ENCODE measurements around the gene TMC1.

Gene TMC1

GRCh38 chr9:72627956-72628540 is 106.6 kb downstream of the TMC1 start:
- no peak overlapping the region for H3K9ac ChIP-seq (ENCODE audit: low read depth in 1 of 2, low read length in 2 of 2)
- H3K27me3 ChIP-seq (ENCODE audit: control insufficient read depth in 1 of 2, insufficient read depth in 2 of 2, low read length in 2 of 2): no peaks in the 10 kb centered on the region
- H3K4me3 ChIP-seq (ENCODE audit: low read depth in 1 of 2, low read length in 2 of 2): no peak overlapping the region
- H3K4me1 ChIP-seq (ENCODE audit: control insufficient read depth in 1 of 2, insufficient read depth in 2 of 2, low read length in 2 of 2): no peaks in the 10 kb centered on the region
- no peak overlapping the region for H3K27ac ChIP-seq (ENCODE audit: low read depth, low read length)
- no peaks in the 10 kb centered on the region for H3K9me3 ChIP-seq (ENCODE audit: control insufficient read depth in 1 of 2, low read length in 2 of 2)
- H3K36me3 ChIP-seq (ENCODE audit: control insufficient read depth in 1 of 2, insufficient read depth in 2 of 2, low read length in 2 of 2): no peaks in the 10 kb centered on the region

- H3K36me3 ChIP-seq (ENCODE audit: control insufficient read depth in 1 of 2, insufficient read depth in 2 of 2, low read length in 2 of 2): no peaks in the 10 kb centered on the region
- H3K9me3 ChIP-seq (ENCODE audit: control insufficient read depth in 1 of 2, low read length in 2 of 2): no peaks in the 10 kb centered on the region
- H3K4me1 ChIP-seq (ENCODE audit: control insufficient read depth in 1 of 2, insufficient read depth in 2 of 2, low read length in 2 of 2): no peaks in the 10 kb centered on the region
- no peak overlapping the region for H3K9ac ChIP-seq (ENCODE audit: low read depth in 1 of 2, low read length in 2 of 2)
- no peak overlapping the region for H3K27ac ChIP-seq (ENCODE audit: low read depth, low read length)
- no peak overlapping the region for H3K4me3 ChIP-seq (ENCODE audit: low read depth in 1 of 2, low read length in 2 of 2)
- H3K27me3 ChIP-seq (ENCODE audit: control insufficient read depth in 1 of 2, insufficient read depth in 2 of 2, low read length in 2 of 2): no peaks in the 10 kb centered on the region
Observed at GRCh38 chr9:72633966-72634365, 112.6 kb downstream of the TMC1 start.

GRCh38 chr9:72635197-72635596 is 113.8 kb downstream of the TMC1 start:
- H3K9ac ChIP-seq (ENCODE audit: low read depth in 1 of 2, low read length in 2 of 2): no peak overlapping the region
- H3K4me3 ChIP-seq (ENCODE audit: low read depth in 1 of 2, low read length in 2 of 2): no peak overlapping the region
- H3K36me3 ChIP-seq (ENCODE audit: control insufficient read depth in 1 of 2, insufficient read depth in 2 of 2, low read length in 2 of 2): no peaks in the 10 kb centered on the region
- no peaks in the 10 kb centered on the region for H3K4me1 ChIP-seq (ENCODE audit: control insufficient read depth in 1 of 2, insufficient read depth in 2 of 2, low read length in 2 of 2)
- H3K27ac ChIP-seq (ENCODE audit: low read depth, low read length): no peak overlapping the region
- no peaks in the 10 kb centered on the region for H3K9me3 ChIP-seq (ENCODE audit: control insufficient read depth in 1 of 2, low read length in 2 of 2)
- no peaks in the 10 kb centered on the region for H3K27me3 ChIP-seq (ENCODE audit: control insufficient read depth in 1 of 2, insufficient read depth in 2 of 2, low read length in 2 of 2)

GRCh38 chr9:72636621-72637020 is 115.2 kb downstream of the TMC1 start:
- H3K4me3 ChIP-seq (ENCODE audit: low read depth in 1 of 2, low read length in 2 of 2): no peak overlapping the region
- no peaks in the 10 kb centered on the region for H3K9me3 ChIP-seq (ENCODE audit: control insufficient read depth in 1 of 2, low read length in 2 of 2)

GRCh38 chr9:72643651-72644050 is 122.2 kb downstream of the TMC1 start:
- H3K36me3 ChIP-seq (ENCODE audit: control insufficient read depth in 1 of 2, insufficient read depth in 2 of 2, low read length in 2 of 2): no peaks in the 10 kb centered on the region
- H3K27ac ChIP-seq (ENCODE audit: low read depth, low read length): no peak overlapping the region
- H3K4me3 ChIP-seq (ENCODE audit: low read depth in 1 of 2, low read length in 2 of 2): no peak overlapping the region
- H3K9me3 ChIP-seq (ENCODE audit: control insufficient read depth in 1 of 2, low read length in 2 of 2): no peaks in the 10 kb centered on the region
- H3K9ac ChIP-seq (ENCODE audit: low read depth in 1 of 2, low read length in 2 of 2): no peak overlapping the region
- H3K4me1 ChIP-seq (ENCODE audit: control insufficient read depth in 1 of 2, insufficient read depth in 2 of 2, low read length in 2 of 2): no peaks in the 10 kb centered on the region
- no peaks in the 10 kb centered on the region for H3K27me3 ChIP-seq (ENCODE audit: control insufficient read depth in 1 of 2, insufficient read depth in 2 of 2, low read length in 2 of 2)

More at GRCh38 chr9:72636621-72637020, 115.2 kb downstream of the TMC1 start:
- Histone ChIP-seq H3K27me3 (ENCODE audit: control insufficient read depth in 1 of 2, insufficient read depth in 2 of 2, low read length in 2 of 2) (no peaks in the 10 kb centered on the region), H3K36me3 (ENCODE audit: control insufficient read depth in 1 of 2, insufficient read depth in 2 of 2, low read length in 2 of 2) (no peaks in the 10 kb centered on the region), H3K9ac (ENCODE audit: low read depth in 1 of 2, low read length in 2 of 2) (no peak overlapping the region), H3K4me1 (ENCODE audit: control insufficient read depth in 1 of 2, insufficient read depth in 2 of 2, low read length in 2 of 2) (no peaks in the 10 kb centered on the region), H3K27ac (ENCODE audit: low read depth, low read length) (no peak overlapping the region)

GRCh38 chr9:72646061-72646460 is 124.7 kb downstream of the TMC1 start:
- Histone ChIP-seq H3K27ac (ENCODE audit: low read depth, low read length) (no peak overlapping the region), H3K36me3 (ENCODE audit: control insufficient read depth in 1 of 2, insufficient read depth in 2 of 2, low read length in 2 of 2) (no peaks in the 10 kb centered on the region), H3K9me3 (ENCODE audit: control insufficient read depth in 1 of 2, low read length in 2 of 2) (no peaks in the 10 kb centered on the region), H3K4me3 (ENCODE audit: low read depth in 1 of 2, low read length in 2 of 2) (no peak overlapping the region), H3K27me3 (ENCODE audit: control insufficient read depth in 1 of 2, insufficient read depth in 2 of 2, low read length in 2 of 2) (no peaks in the 10 kb centered on the region), H3K9ac (ENCODE audit: low read depth in 1 of 2, low read length in 2 of 2) (no peak overlapping the region), H3K4me1 (ENCODE audit: control insufficient read depth in 1 of 2, insufficient read depth in 2 of 2, low read length in 2 of 2) (no peaks in the 10 kb centered on the region)

- H3K9me3 ChIP-seq (ENCODE audit: control insufficient read depth in 1 of 2, low read length in 2 of 2): no peaks in the 10 kb centered on the region
- H3K36me3 ChIP-seq (ENCODE audit: control insufficient read depth in 1 of 2, insufficient read depth in 2 of 2, low read length in 2 of 2): no peaks in the 10 kb centered on the region
- H3K4me3 ChIP-seq (ENCODE audit: low read depth in 1 of 2, low read length in 2 of 2): no peak overlapping the region
- no peak overlapping the region for H3K27ac ChIP-seq (ENCODE audit: low read depth, low read length)
- no peaks in the 10 kb centered on the region for H3K27me3 ChIP-seq (ENCODE audit: control insufficient read depth in 1 of 2, insufficient read depth in 2 of 2, low read length in 2 of 2)
- no peak overlapping the region for H3K9ac ChIP-seq (ENCODE audit: low read depth in 1 of 2, low read length in 2 of 2)
- H3K4me1 ChIP-seq (ENCODE audit: control insufficient read depth in 1 of 2, insufficient read depth in 2 of 2, low read length in 2 of 2): no peaks in the 10 kb centered on the region
Observed at GRCh38 chr9:72648324-72649126, 127.1 kb downstream of the TMC1 start.

- Histone ChIP-seq H3K4me1 (ENCODE audit: control insufficient read depth in 1 of 2, insufficient read depth in 2 of 2, low read length in 2 of 2) (no peaks in the 10 kb centered on the region), H3K9me3 (ENCODE audit: control insufficient read depth in 1 of 2, low read length in 2 of 2) (no peaks in the 10 kb centered on the region), H3K27ac (ENCODE audit: low read depth, low read length) (no peak overlapping the region), H3K27me3 (ENCODE audit: control insufficient read depth in 1 of 2, insufficient read depth in 2 of 2, low read length in 2 of 2) (no peaks in the 10 kb centered on the region), H3K9ac (ENCODE audit: low read depth in 1 of 2, low read length in 2 of 2) (no peak overlapping the region), H3K36me3 (ENCODE audit: control insufficient read depth in 1 of 2, insufficient read depth in 2 of 2, low read length in 2 of 2) (no peaks in the 10 kb centered on the region), H3K4me3 (ENCODE audit: low read depth in 1 of 2, low read length in 2 of 2) (no peak overlapping the region)
Observed at GRCh38 chr9:72649127-72649442, 127.7 kb downstream of the TMC1 start.

GRCh38 chr9:72650206-72650605 is 128.8 kb downstream of the TMC1 start:
- no peaks in the 10 kb centered on the region for H3K9me3 ChIP-seq (ENCODE audit: control insufficient read depth in 1 of 2, low read length in 2 of 2)

GRCh38 chr9:72656021-72656420 is 134.6 kb downstream of the TMC1 start:
- Histone ChIP-seq H3K4me3 (ENCODE audit: low read depth in 1 of 2, low read length in 2 of 2) (no peak overlapping the region), H3K9me3 (ENCODE audit: control insufficient read depth in 1 of 2, low read length in 2 of 2) (no peaks in the 10 kb centered on the region), H3K9ac (ENCODE audit: low read depth in 1 of 2, low read length in 2 of 2) (no peak overlapping the region), H3K4me1 (ENCODE audit: control insufficient read depth in 1 of 2, insufficient read depth in 2 of 2, low read length in 2 of 2) (no peaks in the 10 kb centered on the region), H3K27ac (ENCODE audit: low read depth, low read length) (no peak overlapping the region), H3K27me3 (ENCODE audit: control insufficient read depth in 1 of 2, insufficient read depth in 2 of 2, low read length in 2 of 2) (no peaks in the 10 kb centered on the region), H3K36me3 (ENCODE audit: control insufficient read depth in 1 of 2, insufficient read depth in 2 of 2, low read length in 2 of 2) (no peaks in the 10 kb centered on the region)

More at GRCh38 chr9:72650206-72650605, 128.8 kb downstream of the TMC1 start:
- no peak overlapping the region for H3K4me3 ChIP-seq (ENCODE audit: low read depth in 1 of 2, low read length in 2 of 2)
- H3K36me3 ChIP-seq (ENCODE audit: control insufficient read depth in 1 of 2, insufficient read depth in 2 of 2, low read length in 2 of 2): no peaks in the 10 kb centered on the region
- H3K9ac ChIP-seq (ENCODE audit: low read depth in 1 of 2, low read length in 2 of 2): no peak overlapping the region
- no peaks in the 10 kb centered on the region for H3K27me3 ChIP-seq (ENCODE audit: control insufficient read depth in 1 of 2, insufficient read depth in 2 of 2, low read length in 2 of 2)
- no peak overlapping the region for H3K27ac ChIP-seq (ENCODE audit: low read depth, low read length)
- H3K4me1 ChIP-seq (ENCODE audit: control insufficient read depth in 1 of 2, insufficient read depth in 2 of 2, low read length in 2 of 2): no peaks in the 10 kb centered on the region

All from duodenal mucosa (tissue), 2 donors.